A549 (cell line): Measurements from ENCODE around the gene ZNF276. TPM values are rescaled to one million over a fixed set of nuclear protein-coding genes. Genes with fewer than 3 reads are reported as not detected.
A peak's percentile ranks its signal among the peaks of the same experiment; 100 is the strongest.
"Not testable (repeated sequence)": the region's sequence is repeated elsewhere in the genome, so short reads cannot be mapped to it uniquely, and the experiment has no call there.

Experiments used
- ATAC-seq, 2 experiments: fragments of 200-7000 bp in 1 of 2; fragments of >200 bp in 1 of 2; cut with Nextera tagmentation in 1 of 2; cut with Tn5 transposase in 1 of 2; 3 replicates each; pipeline versions ENCODE4 v1.8.0 to v1.9.1; 2018 to 2020; ENCODE audit warnings: mild to moderate bottlenecking in 1 of 2, moderate library complexity in 1 of 2
- CTCF ChIA-PET: fragments of 300-600 bp; sonication (Branson Sonifier 250); formaldehyde crosslinking; extraction: SDS; loops from one replicate; lab custom pipeline; 2021; ENCODE audit warnings: antibody characterized with exemption, inconsistent platforms; lab: Yijun Ruan, JAX
- POLR2A ChIA-PET: fragments of 350-600 bp; formaldehyde crosslinking; extraction: SDS; loops from one replicate; lab custom pipeline; 2021; ENCODE audit warnings: antibody characterized with exemption, inconsistent platforms; lab: Yijun Ruan, JAX
- DNase-seq, 2 experiments: peaks; one replicate each; pipeline versions ENCODE4 v3.0.0 to v3.0.0-alpha.2; 2011 to 2016; ENCODE audit warnings: low read depth in 1 of 2, low spot score in 1 of 2
- FAIRE-seq: peaks from 2 replicates; lab custom pipeline; 2011; peaks lifted over from hg19 to GRCh38; lab: Jason Lieb, UNC
- H3K27ac ChIP-seq, 2 experiments: fragments of >200 bp; sonication (Bioruptor Twin); formaldehyde crosslinking; 3 replicates each; pipeline ENCODE4 v1.5.1; 2016 to 2017
- H3K4me1 ChIP-seq: fragments of >200 bp; sonication (Bioruptor Twin); formaldehyde crosslinking; 3 replicates; pipeline ENCODE4 v1.6.1; 2016
- H3K4me2 ChIP-seq: fragments of >200 bp; sonication (Bioruptor Twin); formaldehyde crosslinking; 3 replicates; pipeline ENCODE4 v1.6.1; 2016
- H3K4me3 ChIP-seq: fragments of >200 bp; sonication (Bioruptor Twin); formaldehyde crosslinking; 3 replicates; pipeline ENCODE4 v1.5.1; 2016
- H3K9me3 ChIP-seq: fragments of >200 bp; sonication (Bioruptor Twin); formaldehyde crosslinking; 3 replicates; pipeline ENCODE4 v1.6.1; 2016
- ATOH8 ChIP-seq: fragments of 250-450 bp; sonication (Bioruptor Pico); IDR thresholded peaks from 2 replicates; pipeline ENCODE4 v1.5.0; 2020; ENCODE audit warnings: low read depth, mild to moderate bottlenecking, moderate library complexity
- BCL3 ChIP-seq: fragments of >200 bp; sonication (Bioruptor Twin); formaldehyde crosslinking; IDR thresholded peaks from 3 replicates; pipeline ENCODE4 v1.6.1; 2016
- CHD2 ChIP-seq: fragments of 150-350 bp; IDR thresholded peaks from 2 replicates; pipeline ENCODE4 v1.6.1; 2014; ENCODE audit warnings: low read length; ENCODE audit not compliant: partially characterized antibody
- E2F6 ChIP-seq: IDR thresholded peaks from 2 replicates; pipeline ENCODE4 v1.6.1; 2012; ENCODE audit warnings: low read depth, borderline replicate concordance
- EHMT2 ChIP-seq: fragments of 200-600 bp; sonication (generic); IDR thresholded peaks from 2 replicates; pipeline ENCODE4 v1.6.1; 2016; ENCODE audit warnings: antibody characterized with exemption, low read depth, mild to moderate bottlenecking, moderate library complexity
- EP300 ChIP-seq, 2 experiments: fragments of >200 bp; sonication (Bioruptor Twin); formaldehyde crosslinking; IDR thresholded peaks; 2 replicates in 1 of 2; 3 replicates in 1 of 2; pipeline ENCODE4 v1.6.1; 2016 to 2017
- HOXA7 ChIP-seq: fragments of 250-450 bp; sonication (Bioruptor Pico); IDR thresholded peaks from 2 replicates; pipeline ENCODE4 v1.5.0; 2020; ENCODE audit warnings: mild to moderate bottlenecking, moderate library complexity
- JUN ChIP-seq, 2 experiments: fragments of >200 bp; sonication (Bioruptor Twin); formaldehyde crosslinking; IDR thresholded peaks; 2 replicates in 1 of 2; 3 replicates in 1 of 2; pipeline ENCODE4 v1.6.1; 2016 to 2017
- KDM1A ChIP-seq: fragments of 200-600 bp; sonication (generic); IDR thresholded peaks from 2 replicates; pipeline ENCODE4 v1.6.1; 2016; ENCODE audit warnings: low read depth, mild to moderate bottlenecking
- MAFK ChIP-seq: fragments of 450-650 bp; IDR thresholded peaks from 2 replicates; pipeline ENCODE4 v1.6.1; 2014; ENCODE audit not compliant: partially characterized antibody
- NFE2L2 ChIP-seq: fragments of 150-350 bp; conservative IDR thresholded peaks from 2 replicates; pipeline ENCODE4 v1.6.1; 2014; ENCODE audit warnings: low read length
- NPAS2 ChIP-seq: fragments of 250-450 bp; sonication (Bioruptor Pico); IDR thresholded peaks from 2 replicates; pipeline ENCODE4 v1.8.0; 2022; ENCODE audit warnings: mild to moderate bottlenecking, moderate library complexity, borderline replicate concordance
- POLR2A ChIP-seq: IDR thresholded peaks from 2 replicates; pipeline ENCODE4 v1.6.1; 2012; ENCODE audit warnings: mild to moderate bottlenecking, low read length
- RAD21 ChIP-seq, 2 experiments: fragments of >200 bp in 1 of 2; sonication (Bioruptor Twin) in 1 of 2; formaldehyde crosslinking in 1 of 2; IDR thresholded peaks in 1 of 2; conservative IDR thresholded peaks in 1 of 2; 2 replicates in 1 of 2; 3 replicates in 1 of 2; pipeline ENCODE4 v1.6.1; 2012 to 2018; ENCODE audit warnings: inconsistent platforms in 1 of 2
- RARB ChIP-seq: fragments of 250-450 bp; sonication (Bioruptor Pico); IDR thresholded peaks from 2 replicates; pipeline ENCODE4 v1.8.0; 2021; ENCODE audit warnings: mild to moderate bottlenecking, moderate library complexity
- RCOR1 ChIP-seq: fragments of 150-350 bp; IDR thresholded peaks from 2 replicates; pipeline ENCODE4 v1.6.1; 2014; ENCODE audit warnings: antibody characterized with exemption, low read length, low read depth
- RFX5 ChIP-seq: fragments of 450-650 bp; IDR thresholded peaks from 2 replicates; pipeline ENCODE4 v1.7.1; 2014; ENCODE audit warnings: antibody characterized with exemption, mild to moderate bottlenecking, moderate library complexity
- SREBF2 ChIP-seq: fragments of 450-650 bp; IDR thresholded peaks from 2 replicates; pipeline ENCODE4 v1.6.1; 2014; ENCODE audit warnings: mild to moderate bottlenecking, moderate library complexity
- TP53 ChIP-seq: fragments of 250-450 bp; sonication (Bioruptor Pico); IDR thresholded peaks from 2 replicates; pipeline ENCODE4 v1.5.0; 2021; ENCODE audit warnings: mild to moderate bottlenecking, moderate library complexity
- ZSCAN20 ChIP-seq: fragments of 250-450 bp; sonication (Bioruptor Pico); IDR thresholded peaks from 2 replicates; pipeline ENCODE4 v1.8.0; 2022; ENCODE audit warnings: mild to moderate bottlenecking, moderate library complexity
- WGBS: methylation state at CpG from one replicate; pipeline ENCODE4 v1.1.6; 2017; ENCODE audit errors: missing lambda C conversion rate; 5-methylcytosine and 5-hydroxymethylcytosine counted together
- polyA plus RNA-seq, 4 experiments: library from polyadenylated mRNA; depleted of rRNA in 3 of 4; stranded (reverse); fragments of >200 nt; fragmentation: RNase III in 1 of 4; extraction: RNeasy Plus Mini Kit Qiagen cat#74134 plus additional on column Dnase treatment in 1 of 4; gene quantifications; 2 replicates in 3 of 4; 3 replicates in 1 of 4; pipeline ENCODE4 v1.2.3, GENCODE V29; 2011 to 2017

Gene ZNF276
- polyA plus RNA-seq, 2 of the 4 experiments (the other 2 are of a cell fraction) = 6.5 to 15.1 TPM

- ATAC-seq = 0 out of 6 replicates have a peak, but pooled peaks of 1 of the 2 experiments have one; percentile 24
- no peak for FAIRE-seq
- H3K4me3 ChIP-seq = no peak overlapping the region
- H3K4me2 ChIP-seq = no peak overlapping the region
- H3K9me3 ChIP-seq = no peaks in the 10 kb centered on the region
- no peak for TF ChIP-seq HOXA7 (CRISPR knock-in tag)
- TF ChIP-seq EHMT2 = no peak
- no peak for TF ChIP-seq NPAS2
- no peak for TF ChIP-seq BCL3
- TF ChIP-seq KDM1A = no peak
- no peak for TF ChIP-seq ATOH8 (CRISPR knock-in tag)
- no peak for TF ChIP-seq SREBF2
- no peak for TF ChIP-seq TP53 (CRISPR knock-in tag)
- TF ChIP-seq E2F6 = no peak
- no peak for TF ChIP-seq RAD21 (conservative IDR thresholded peaks at IDR 0.05 in 1 of 2, IDR thresholded peaks at IDR 0.05 in 1 of 2)
- TF ChIP-seq EP300 (IDR thresholded peaks at IDR 0.05) = no peak
- TF ChIP-seq RCOR1 = no peak
- TF ChIP-seq RFX5 = no peak
- TF ChIP-seq MAFK = no peak
- no peak for TF ChIP-seq JUN (IDR thresholded peaks at IDR 0.05)
- TF ChIP-seq CHD2 = no peak
- no peak for TF ChIP-seq NFE2L2
- TF ChIP-seq, all 56 proteins: peak for 0
- H3K27ac ChIP-seq = no peak overlapping the region
- ChIA-PET CTCF (no interaction called here), POLR2A (no interaction called here)
- 79% methylated on average over 6 of the region's 6 CpGs for WGBS
- H3K4me1 ChIP-seq = no peaks in the 10 kb centered on the region
- no peak for DNase-seq
Observed at GRCh38 chr16:89782489-89782888, 61.2 kb downstream of the ZNF276 start.

- 91% methylated on average over 6 of the region's 6 CpGs for WGBS
- H3K4me3 ChIP-seq, H3K27ac ChIP-seq, DNase-seq, H3K4me2 ChIP-seq, POLR2A ChIA-PET, H3K9me3 ChIP-seq, H3K4me1 ChIP-seq, ATAC-seq, FAIRE-seq: not testable (repeated sequence)
- CTCF ChIA-PET = interaction anchor here (0.9 to 1.2 kb wide), 2 partner anchors 8 to 78 kb away, joined by 3 to 5 read pairs; no protein-coding TSS in a partner anchor
Observed at GRCh38 chr16:89783952-89784351, 62.6 kb downstream of the ZNF276 start.

GRCh38 chr16:89784406-89784805, 63.1 kb downstream of the ZNF276 start:
- POLR2A ChIA-PET = no interaction called here
- H3K4me3 ChIP-seq = no peak overlapping the region
- DNase-seq (no peak), FAIRE-seq (no peak), ATAC-seq (no peak)
- CTCF ChIA-PET = interaction anchor here (1.4 kb wide), 1 partner anchor 78 kb away, joined by 6 read pairs; no protein-coding TSS in a partner anchor
- H3K4me1 ChIP-seq = no peaks in the 10 kb centered on the region
- 81% methylated on average over 7 of the region's 7 CpGs for WGBS
- no peak for TF ChIP-seq RARB (CRISPR knock-in tag)
- TF ChIP-seq ZSCAN20 = no peak
- no peak for TF ChIP-seq POLR2A
- H3K4me2 ChIP-seq = no peak overlapping the region
- H3K9me3 ChIP-seq = no peaks in the 10 kb centered on the region
- H3K27ac ChIP-seq = no peak overlapping the region
